GM18526 (cell line): ENCODE measurements around the gene CACYBP.

ENCODE experiments used
- POLR2A ChIP-seq: IDR thresholded peaks from 3 replicates; pipeline ENCODE4 v1.6.1; 2011; ENCODE audit not compliant: insufficient read length; ENCODE audit errors: extremely low read depth

CACYBP gene

GRCh38 chr1:174966008-174966572, 33.7 kb upstream of the CACYBP start:
- TF ChIP-seq POLR2A, result no peak

- TF ChIP-seq POLR2A, result no peak
Observed at GRCh38 chr1:174967845-174968705, 31.7 kb upstream of the CACYBP start.

DNA sequence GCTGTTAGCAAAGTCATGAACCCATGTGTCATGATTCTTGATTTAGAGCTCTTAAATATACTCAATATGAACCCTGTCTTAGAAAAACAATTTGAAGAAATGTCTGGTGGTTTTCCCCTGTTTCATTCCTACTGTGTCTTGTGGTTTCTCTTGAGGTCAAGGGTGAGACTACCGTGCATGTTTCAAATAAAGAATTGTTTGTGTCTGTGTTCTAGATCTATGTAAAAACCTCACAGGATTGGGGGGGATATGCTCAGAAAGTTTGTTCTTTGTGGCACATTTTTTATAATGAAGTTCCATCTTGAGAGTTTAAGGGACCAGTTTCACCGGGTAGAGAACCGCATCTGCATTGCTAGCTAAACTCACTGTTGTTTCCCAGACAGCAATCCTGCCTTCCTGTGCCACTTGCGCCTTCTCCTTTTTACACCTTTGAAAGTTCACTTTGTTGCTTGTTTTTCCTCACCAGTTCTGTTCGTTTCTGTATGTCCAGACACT, 30.9 kb upstream of the CACYBP start:
- no peak for TF ChIP-seq POLR2A

DNA sequence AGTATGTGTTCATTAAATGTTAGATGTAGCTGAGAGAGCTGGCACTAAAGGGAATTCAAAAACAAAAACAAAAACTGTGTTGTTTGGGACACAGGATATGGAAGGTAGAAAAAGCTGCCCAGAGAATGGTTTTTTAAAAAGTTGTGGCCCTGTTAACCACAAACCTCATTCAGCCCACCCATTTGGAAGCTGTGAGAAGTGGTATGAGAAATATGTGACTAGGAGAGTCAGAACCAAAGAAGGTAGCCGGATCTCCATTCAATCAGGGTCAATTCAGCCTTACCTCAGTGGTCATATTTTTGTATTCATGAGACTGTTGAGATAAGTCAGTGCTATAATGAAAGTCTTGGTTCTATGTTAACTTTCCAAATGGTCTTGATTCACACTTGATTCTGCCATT, 29.8 kb upstream of the CACYBP start:
- TF ChIP-seq POLR2A, result no peak

- TF ChIP-seq POLR2A, result no peak
Observed at GRCh38 chr1:174971466-174971865, 28.3 kb upstream of the CACYBP start.

GRCh38 chr1:174971902-174972301, 27.8 kb upstream of the CACYBP start:
- no peak for TF ChIP-seq POLR2A

- no peak for TF ChIP-seq POLR2A
Observed at GRCh38 chr1:174974711-174975119, 25.0 kb upstream of the CACYBP start.

DNA sequence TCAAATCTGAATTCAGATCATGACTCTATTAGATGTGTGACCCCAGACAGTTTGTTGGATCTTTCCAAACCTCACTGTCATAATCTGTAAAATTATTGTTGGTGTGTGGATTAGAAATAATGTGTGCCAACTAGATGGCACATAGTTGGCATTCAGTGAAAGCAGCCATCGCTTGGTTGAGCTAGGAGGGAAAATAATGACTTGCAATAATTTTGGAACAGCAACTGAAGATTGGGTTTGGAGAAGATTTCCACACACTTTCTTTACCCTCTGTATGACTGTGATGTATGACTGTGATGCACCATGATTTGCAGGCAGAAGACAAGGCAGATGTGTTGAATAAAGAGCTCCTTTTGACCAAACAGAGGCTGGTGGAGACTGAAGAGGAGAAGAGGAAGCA, 24.0 kb upstream of the CACYBP start:
- TF ChIP-seq POLR2A, result no peak

DNA sequence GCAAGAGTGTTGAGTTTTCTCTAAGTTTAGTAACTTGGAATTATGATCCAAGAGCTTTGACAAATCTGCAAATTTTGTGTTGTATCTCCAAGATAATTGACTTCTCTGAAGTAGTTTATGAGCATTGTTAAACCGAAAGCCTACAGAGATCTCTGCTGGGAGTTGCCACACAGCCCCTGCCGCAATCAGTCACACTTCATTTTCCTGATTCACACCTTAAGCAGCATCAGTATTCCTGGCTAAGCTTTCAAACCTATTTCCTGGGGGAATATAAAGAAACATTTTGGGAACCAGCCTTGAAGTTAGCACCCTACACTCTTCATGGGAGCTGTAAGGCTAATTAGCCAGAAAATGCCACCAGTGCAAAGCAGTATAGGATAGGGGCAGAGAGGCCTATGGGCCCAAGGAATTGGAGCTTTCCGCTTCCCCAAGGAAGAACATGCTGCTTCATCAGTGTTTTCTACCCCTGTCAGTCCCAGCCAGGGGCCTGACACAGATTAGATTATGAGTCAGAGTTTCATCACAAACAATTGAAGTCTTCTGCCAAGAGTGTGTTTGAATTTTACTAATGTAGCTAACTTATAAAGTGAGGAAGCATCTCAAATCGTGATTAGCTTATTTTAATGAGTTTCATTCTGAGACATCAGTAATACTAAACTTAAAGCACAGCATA, 23.2 kb upstream of the CACYBP start:
- TF ChIP-seq POLR2A, result no peak

DNA sequence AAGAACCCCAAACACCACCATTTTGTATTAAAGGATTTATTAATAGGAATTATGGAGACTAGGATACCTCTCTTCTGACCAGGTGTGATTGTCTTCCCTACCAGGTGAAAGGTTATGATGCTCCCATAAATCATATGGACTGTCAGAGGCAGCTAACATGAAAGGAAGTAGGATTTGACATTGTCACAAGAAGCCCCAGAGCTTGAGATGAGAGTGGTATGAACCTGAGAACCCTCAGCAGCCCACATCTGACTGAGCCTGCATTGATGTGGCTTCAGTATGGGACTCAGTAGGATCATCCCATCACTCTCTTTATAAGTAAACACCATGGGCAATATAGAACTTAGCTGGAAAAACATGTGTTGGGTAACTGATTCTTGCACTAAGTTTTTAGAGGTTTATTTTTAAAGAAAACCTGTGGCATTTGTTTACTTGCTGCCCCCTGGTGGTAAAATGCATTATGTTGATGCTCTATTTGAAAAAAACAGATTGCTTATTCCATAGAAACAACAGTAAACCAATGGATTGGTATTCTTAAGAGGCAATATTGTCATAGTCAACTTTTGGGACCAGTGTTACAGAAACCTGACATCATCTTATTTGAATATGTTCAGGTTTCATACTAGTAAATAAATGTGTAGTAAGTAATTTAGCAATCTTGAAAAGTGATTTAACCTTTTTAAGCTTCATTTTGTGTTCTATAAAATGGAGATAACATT, 16.6 kb upstream of the CACYBP start:
- no peak for TF ChIP-seq POLR2A

- TF ChIP-seq POLR2A, result no peak
Observed at GRCh38 chr1:174984952-174985351, 14.8 kb upstream of the CACYBP start.

DNA sequence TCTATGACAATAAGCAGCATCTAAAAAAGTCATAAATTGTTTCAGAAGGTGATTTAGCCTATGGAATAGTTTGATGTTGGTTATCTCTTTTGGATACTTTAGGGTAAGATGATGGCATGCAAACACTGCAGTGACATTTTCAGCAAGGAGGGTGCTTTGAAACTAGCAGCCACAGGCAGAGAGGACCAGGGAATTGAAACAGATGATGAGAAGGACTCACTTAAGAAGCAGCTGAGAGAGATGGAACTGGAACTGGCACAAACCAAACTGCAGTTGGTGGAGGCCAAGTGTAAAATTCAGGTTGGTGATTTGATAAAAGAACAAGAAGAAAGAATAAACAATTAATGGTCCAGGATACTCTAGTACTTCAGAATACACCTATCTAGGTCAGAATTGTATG, 11.2 kb upstream of the CACYBP start:
- TF ChIP-seq POLR2A, result no peak

DNA sequence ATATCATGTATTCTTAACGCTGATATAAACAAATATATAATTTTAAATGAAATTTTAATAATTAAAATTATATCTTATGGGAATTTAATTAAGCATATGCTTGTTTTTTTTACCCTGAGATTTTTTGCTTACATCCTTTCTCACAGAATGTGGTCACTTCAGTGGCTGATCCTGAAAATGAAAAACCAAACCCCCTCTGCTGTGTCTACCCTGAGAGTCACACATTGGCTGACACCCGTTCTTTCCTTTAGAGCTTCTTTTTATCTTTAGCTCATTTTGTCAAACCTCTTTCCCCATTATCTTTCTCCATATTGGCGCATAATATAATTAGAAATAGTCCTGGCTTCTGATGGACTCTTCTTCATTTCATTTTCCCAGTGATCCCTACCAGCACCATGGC, 10.8 kb upstream of the CACYBP start:
- no peak for TF ChIP-seq POLR2A

DNA sequence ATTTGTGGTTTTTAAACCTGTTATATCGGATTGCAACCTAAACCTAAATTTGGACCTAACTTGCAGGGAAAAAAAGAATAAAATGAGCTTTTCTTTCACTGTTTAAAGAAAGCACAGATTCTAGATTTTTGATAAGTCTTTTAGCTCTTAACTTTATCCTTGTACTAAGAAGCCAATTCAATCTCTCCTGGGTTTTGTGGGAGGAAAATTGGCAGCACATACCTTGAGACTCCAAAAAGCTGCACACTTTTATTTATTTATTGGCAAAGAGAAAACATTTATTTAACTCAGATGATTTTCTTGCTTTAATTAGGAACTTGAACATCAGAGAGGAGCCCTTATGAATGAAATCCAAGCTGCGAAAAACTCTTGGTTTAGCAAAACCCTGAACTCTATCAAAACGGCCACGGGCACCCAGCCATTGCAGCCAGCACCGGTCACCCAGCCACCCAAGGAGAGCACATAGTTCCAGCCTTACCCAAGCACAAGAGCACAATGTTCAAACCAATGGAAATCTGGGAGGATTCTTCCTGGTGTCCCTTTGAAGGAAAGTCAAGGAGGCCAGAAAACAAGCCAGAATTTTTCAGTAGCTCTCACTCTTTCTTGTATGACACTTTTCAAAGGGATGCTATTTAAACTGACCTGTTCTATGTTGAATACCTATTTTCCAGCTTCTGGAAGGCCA, 10.1 kb upstream of the CACYBP start:
- TF ChIP-seq POLR2A, result no peak

GRCh38 chr1:174990382-174990999, 9.3 kb upstream of the CACYBP start:
- TF ChIP-seq POLR2A, result no peak

- TF ChIP-seq POLR2A, result no peak
Observed at GRCh38 chr1:174991473-174991872, 8.3 kb upstream of the CACYBP start.
